HG03558 (cell line): ENCODE data around the gene NRG2.
A peak's percentile ranks its signal among the peaks of the same experiment; 100 is the strongest.

ENCODE experiments used
- ATAC-seq: cut with Tn5 transposase; IDR thresholded peaks from one replicate; pipeline ENCODE4 v1.9.1; 2021; ENCODE audit warnings: moderate number of reproducible peaks; ENCODE audit not compliant: unreplicated experiment; ENCODE audit errors: extremely low read depth

Gene NRG2

GRCh38 chr5:139976703-139977102, 66.4 kb downstream of the NRG2 start:
- ATAC-seq: no peak

- no peak for ATAC-seq
These were observed 67.2 kb downstream of the NRG2 start for GRCh38 chr5:139975942-139976341.

DNA sequence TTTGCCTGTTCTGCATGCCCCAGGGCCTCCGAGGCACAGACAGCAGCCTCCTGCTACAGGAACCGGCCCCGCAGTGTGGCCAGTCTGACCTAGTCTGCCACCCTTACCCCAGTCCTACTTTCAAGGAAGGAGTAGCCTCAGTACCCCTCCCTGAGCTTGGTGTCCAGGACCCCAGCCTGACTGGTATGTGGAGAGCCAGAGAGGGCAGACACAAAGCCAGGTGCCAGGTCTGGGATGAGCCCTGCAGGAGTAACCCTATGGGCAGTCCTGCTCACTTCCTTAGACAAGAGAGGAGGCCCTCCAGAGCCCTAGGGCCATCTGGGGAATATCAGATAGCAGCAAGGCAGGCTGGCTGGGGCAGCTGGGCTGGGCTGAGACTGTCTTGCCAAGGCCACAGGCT, 67.8 kb downstream of the NRG2 start:
- no peak for ATAC-seq

- ATAC-seq: no peak
These were observed 68.4 kb downstream of the NRG2 start for GRCh38 chr5:139974661-139975060.

DNA sequence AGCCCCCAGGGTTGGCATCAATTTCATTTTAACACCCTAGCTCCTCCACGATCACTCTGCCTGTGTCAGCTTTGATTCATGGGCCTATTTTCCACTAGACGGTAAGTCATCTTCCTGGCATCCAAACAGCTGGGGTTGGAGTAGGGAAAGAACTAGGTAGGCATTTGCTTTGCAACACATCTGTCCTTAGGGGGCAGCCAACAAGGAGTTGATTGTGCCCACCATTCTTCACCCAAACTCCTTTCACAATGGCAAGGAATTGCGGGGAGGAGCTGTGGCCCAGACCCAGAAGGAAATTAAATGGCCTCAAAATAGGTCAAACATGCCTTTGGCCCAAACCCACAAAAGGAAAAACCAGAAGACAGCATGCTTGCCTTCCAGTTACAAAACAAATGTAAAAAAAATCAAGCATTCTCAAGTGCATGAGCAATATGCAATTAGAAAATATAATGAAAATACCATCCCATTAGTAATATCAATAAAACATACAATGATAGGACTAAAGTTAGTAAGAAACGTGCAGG, 71.8 kb downstream of the NRG2 start:
- ATAC-seq: no peak

- no peak for ATAC-seq
These were observed 73.8 kb downstream of the NRG2 start for GRCh38 chr5:139969318-139969717.

DNA sequence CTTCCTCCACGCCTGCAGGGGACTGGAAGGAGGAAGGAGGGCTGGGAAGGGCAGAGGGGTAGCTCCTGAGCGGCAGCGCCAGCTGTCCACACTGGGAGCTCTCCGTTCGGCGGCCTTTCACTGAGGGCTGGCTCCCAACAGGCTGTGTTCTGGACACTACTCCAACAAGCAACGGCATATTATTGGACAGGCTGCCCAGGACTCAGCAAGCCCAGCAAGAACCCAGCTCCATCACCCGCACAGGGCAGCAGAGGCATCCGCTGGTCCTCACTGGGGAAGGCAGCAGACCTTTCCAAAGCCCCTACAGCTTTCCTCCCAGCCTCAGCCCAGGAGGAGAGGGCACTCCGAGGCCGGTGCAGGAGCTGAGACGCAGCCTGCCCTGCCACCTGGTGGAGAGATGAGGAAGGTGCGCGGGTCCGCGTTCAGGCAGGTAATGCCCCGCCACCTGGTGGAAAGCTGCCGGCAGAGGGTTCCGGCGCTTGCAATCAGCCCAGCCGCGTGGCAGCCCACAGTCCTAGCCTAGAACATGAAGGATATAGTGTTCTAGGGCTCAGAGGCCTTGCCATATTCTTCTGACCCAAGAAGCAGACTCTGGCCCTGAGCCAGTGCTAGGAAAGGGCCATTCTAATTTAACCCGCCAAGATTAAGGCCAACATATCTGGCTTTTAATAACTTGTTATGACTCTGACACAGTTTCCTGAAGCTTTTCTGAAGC, 74.4 kb downstream of the NRG2 start:
- ATAC-seq: peak; percentile 66

DNA sequence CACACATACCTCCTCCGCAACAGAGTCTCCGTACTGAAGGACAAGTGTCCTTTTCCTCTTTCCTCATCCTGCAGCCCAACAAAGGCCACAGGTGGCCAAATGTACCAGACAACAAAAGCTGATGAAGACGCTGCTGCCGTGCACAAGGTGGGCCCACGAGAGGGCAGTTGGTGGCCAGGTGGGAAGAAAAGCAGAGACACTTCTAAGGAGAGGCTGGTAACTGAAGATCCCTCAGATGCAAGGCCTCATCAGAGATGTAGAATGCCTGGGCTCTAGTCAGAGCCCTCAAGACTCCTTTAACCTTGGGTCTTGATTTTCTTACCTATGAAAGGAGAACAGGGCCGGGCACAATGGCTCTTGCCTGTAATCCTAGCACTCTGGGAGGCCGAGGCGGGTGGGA, 75.7 kb downstream of the NRG2 start:
- no peak for ATAC-seq

- no peak for ATAC-seq
These were observed 76.2 kb downstream of the NRG2 start for GRCh38 chr5:139966856-139967255.

GRCh38 chr5:139964994-139965565, 78.0 kb downstream of the NRG2 start:
- ATAC-seq: no peak

GRCh38 chr5:139964266-139964993, 78.7 kb downstream of the NRG2 start:
- ATAC-seq: no peak

GRCh38 chr5:139962445-139962844, 80.7 kb downstream of the NRG2 start:
- no peak for ATAC-seq

GRCh38 chr5:139961435-139962157, 81.5 kb downstream of the NRG2 start:
- no peak for ATAC-seq

- ATAC-seq: peak; percentile 69
These were observed 82.2 kb downstream of the NRG2 start for GRCh38 chr5:139960723-139961383.

DNA sequence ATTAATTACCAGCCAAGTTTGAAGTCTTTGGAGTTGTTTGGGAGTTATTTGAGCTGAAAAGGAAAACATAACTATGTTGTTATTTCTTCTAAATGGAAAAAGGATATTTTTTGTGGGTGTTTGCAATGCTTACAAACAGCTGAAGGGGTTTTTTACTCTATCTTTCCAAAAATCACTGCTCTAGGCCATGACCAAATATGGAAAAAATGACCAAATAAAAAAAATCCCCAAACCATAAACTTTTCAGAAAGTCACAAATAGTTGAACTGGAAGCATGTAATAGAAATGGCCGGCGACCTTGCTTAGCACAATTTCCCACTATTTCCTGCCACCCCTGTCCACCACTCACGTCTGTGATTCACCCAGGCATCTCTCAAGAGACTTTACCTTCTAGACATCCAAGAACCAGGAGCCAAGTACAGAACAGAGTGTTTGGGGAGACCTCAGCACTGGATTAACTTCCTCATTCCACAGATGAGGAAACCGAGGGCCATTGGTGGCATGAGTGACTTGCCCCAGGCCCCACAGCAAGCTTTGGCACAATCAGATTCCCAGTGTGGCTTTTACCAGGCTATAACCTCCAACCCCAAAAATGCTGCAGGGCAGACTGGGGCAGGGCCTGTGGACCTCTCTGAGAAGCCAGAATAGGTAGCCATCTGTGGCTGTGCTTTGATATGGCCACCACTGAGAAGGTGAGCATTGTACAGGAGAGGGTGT, 84.5 kb downstream of the NRG2 start:
- ATAC-seq: no peak

- ATAC-seq: no peak
These were observed 86.8 kb downstream of the NRG2 start for GRCh38 chr5:139956342-139956741.

DNA sequence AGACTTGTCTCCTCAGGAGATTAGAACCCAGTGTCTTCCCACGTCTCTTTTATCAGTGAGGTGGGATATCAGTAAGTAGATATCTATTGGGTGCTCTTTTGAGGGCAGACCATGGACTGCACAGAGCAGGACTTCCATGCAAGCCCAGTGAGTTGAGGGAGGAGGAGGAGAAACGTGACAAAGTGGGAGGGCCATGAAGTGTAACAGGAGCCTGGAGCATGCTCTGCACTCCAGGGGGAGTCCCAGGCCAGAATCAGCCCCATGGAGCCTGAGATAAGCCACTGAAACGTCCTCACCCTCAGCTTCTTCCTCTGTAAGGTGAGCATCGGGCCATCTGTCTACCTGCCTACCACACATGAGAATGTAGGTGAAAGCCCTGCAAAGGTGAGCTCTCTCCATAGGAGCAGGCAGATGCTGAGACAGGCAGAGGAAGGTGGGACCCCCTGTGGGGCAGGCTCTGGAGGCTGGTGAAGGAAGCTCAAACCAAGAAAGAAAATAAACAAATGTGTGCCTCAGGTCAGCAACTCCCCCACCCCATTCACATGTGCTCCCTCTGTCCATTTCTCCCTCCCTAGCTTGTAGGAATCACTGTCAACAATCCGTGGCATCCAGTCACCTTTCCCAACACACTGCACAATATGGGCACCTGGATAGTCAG, 87.4 kb downstream of the NRG2 start:
- no peak for ATAC-seq

DNA sequence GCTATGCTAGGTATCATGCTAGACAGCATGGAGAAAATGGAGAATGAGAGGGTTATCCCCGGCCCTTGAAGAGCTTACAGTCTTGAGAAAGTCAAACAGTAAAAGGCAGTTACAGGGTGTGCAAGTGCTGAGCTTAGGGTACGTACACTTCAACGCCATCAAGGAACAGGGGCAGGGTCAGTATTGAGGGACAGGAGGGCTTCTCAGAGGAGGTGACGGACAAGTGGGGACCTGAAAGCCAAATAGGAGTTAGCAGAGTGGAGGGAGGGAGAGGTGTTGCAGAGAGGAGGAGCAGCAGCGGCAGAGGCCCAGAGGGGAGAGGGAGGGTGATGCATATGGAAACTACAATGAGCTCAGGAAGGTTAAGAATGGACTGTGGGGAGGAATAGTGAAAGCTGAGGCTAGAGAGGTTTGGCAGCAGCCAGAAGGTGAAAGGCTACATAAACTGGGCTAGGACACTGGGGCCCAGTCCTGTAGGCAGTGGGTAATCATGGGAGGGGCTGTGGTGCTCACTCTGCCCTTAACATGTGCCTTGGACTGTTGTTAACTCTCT, 88.0 kb downstream of the NRG2 start:
- ATAC-seq: no peak

DNA sequence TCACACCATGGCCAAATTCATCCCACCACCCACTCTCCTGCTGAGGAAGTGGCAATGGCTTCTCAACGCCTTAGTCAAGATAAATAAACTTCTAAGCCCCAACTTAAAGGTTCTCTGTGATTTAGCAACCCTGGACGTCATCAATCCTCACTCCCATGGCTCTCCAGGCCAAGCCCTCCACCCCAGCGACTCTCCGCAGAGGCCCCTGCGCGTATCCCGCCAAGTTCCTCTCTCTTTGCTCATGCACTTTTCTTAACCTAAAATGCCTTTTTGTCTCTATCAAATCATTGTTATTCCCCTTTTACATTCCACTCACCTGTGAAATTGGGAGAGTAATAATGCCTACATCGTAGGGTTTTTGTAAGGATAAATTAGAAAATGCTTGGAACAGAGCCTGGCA, 88.6 kb downstream of the NRG2 start:
- no peak for ATAC-seq
